GM10266 (cell line): ENCODE measurements around the gene WIPF3.

Experiments used
- DNase-seq: peaks from one replicate; pipeline ENCODE4 v3.0.0; 2012; ENCODE audit errors: extremely low spot score
- CTCF ChIP-seq: IDR thresholded peaks from 2 replicates; pipeline ENCODE4 v1.5.1; 2012; ENCODE audit warnings: mild to moderate bottlenecking, low read depth; ENCODE audit not compliant: control insufficient read depth, insufficient read depth; ENCODE audit errors: missing control alignments

WIPF3 gene

DNA sequence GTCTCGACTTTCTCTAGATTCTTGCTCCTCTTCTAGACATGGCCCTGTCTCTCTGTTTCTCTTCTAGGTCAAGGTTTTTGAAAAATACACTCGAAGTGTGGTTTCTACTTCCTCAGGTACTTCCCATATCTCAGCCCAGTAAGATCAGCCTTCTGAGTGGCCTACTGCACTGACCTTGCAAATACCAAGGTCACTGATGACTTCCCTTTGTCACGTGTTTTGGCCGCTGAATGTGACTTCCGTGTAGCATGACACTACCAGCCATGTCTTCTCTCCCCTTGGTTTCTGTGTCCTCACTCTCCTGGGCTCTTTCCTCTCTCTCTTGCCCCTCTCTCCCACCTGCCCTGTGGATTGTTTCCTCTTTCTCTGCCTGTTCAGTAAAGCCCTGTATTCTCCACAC lies 7.9 kb upstream of the WIPF3 start:
- TF ChIP-seq CTCF = no peak
- DNase-seq = no peak

- no peak for DNase-seq
- TF ChIP-seq CTCF = no peak
Observed at GRCh38 chr7:29801929-29802328, 4.4 kb upstream of the WIPF3 start.

DNA sequence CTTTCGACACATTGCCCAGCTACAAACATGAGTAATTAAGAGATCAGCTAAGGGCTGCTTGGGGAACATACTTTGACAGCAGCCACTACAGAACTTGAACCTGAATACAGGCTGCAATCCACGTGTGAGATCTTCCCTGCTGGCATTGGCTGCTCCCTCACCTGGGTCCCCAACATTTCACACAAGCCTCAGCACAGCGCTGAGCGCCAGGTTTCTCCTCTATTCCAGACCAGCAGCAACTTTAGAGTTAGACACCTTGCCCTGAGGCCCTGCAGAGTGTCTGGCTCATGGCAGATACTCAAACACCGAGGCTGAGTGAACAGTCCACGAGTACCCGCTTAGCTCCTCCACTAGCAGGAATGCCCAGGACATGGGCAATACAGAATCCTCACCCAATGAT lies 1.3 kb upstream of the WIPF3 start:
- TF ChIP-seq CTCF = no peak

DNA sequence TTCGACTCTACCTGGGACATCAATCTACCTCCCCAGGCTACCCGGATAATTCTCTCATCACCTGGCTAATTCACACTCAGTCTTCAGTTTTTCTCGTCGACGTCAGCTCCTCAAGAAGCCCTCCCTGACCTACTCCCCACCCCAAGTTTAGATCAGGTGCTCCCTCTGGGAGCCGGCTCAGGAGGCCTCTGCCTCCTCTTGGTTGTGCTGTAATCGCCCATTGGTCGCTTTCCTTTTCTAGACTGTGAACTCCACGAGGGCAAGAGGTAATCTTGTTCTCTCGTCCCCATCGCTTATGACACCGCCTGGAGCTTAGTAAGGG lies 461 bp upstream of the WIPF3 start:
- no peak for TF ChIP-seq CTCF
- no peak for DNase-seq

More for the DNA sequence above, 1.3 kb upstream of the WIPF3 start:
- DNase-seq = no peak

- DNase-seq = peak; percentile 35
- TF ChIP-seq CTCF = no peak
Observed at GRCh38 chr7:29806995-29807841, 910 bp downstream of the WIPF3 start.

DNA sequence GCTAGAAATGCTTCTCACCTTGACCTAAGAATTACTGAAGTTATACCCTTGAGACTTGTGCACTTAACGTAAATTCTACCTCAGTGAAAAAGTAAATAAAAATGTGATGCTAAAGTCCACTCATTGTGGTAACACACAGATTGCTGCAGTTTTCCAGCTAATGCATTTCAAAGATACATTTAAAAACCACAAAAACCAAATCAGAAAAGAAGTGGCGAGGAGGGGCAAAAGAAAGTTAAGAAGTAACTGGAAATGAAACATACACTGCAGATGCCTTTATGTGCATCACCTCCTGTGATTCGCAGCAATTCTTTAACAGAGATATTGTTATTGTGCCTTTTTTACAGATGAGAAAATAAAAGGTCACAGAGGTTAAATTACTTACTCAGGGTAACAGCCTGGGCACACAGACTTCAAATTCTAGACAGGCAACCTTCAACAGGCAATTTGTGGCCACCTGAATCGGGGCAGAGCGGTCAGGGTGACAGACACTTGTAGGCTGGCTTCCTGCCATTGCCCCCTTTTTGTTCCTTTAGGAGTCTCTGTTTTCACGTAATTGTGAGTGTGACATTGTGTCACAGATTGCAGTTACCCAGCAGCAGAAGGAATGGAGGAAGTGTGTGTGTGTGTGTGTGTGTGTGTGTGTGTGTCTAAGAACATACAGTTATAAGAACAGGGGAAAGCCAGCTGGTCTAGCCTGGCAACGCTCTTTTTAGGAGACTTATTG lies 1.9 kb downstream of the WIPF3 start:
- no peak for DNase-seq
- TF ChIP-seq CTCF = no peak
